Left ventricle myocardium inferior (tissue), 1 donor: ENCODE results near the gene SSBP3. TPM values are rescaled to one million over a fixed set of nuclear protein-coding genes. Genes with fewer than 3 reads are reported as not detected.

ENCODE experiments used
- DNase-seq: peaks from one replicate; pipeline ENCODE4 v3.0.0-alpha.2; 2020
- H3K27ac ChIP-seq: fragments of 200-600 bp; replicated peaks from 2 replicates; pipeline ENCODE4 v1.8.0; 2021
- H3K27me3 ChIP-seq: fragments of 200-600 bp; 2 replicates; pipeline ENCODE4 v1.8.0; 2021; ENCODE audit warnings: low read depth
- H3K36me3 ChIP-seq: fragments of 200-600 bp; 2 replicates; pipeline ENCODE4 v1.8.0; 2021
- H3K4me1 ChIP-seq: fragments of 200-600 bp; 2 replicates; pipeline ENCODE4 v1.8.0; 2021
- H3K4me3 ChIP-seq: fragments of 200-600 bp; 2 replicates; pipeline ENCODE4 v1.8.0; 2021; ENCODE audit warnings: mild to moderate bottlenecking, moderate library complexity
- H3K9me3 ChIP-seq: fragments of 200-600 bp; replicated peaks from 2 replicates; pipeline ENCODE4 v1.8.0; 2021
- CTCF ChIP-seq: fragments of 200-600 bp; IDR thresholded peaks from 2 replicates; pipeline ENCODE4 v1.8.0; 2021; ENCODE audit warnings: antibody characterized with exemption, mild to moderate bottlenecking, borderline replicate concordance
- intact Hi-C: fragments of 100-400 bp; cut with micrococcal nuclease; formaldehyde crosslinking; loops from one replicate; pipeline ENCODE4 v1.11.0; 2022
- total RNA-seq: library from RNA; stranded (reverse); fragmentation: NEBNext Ultra II Directional; extraction: Animal tissue kit (Norgen Biotek cat#: 25700); gene quantifications from one replicate; pipeline ENCODE4 v1.2.1, GENCODE V29; 2021
- donor health status: DM: no; HTN: yes; CAD: no; lungs with severe emphysema.

The SSBP3 gene
- total RNA-seq, 1 donor from 2014 or later: 57.7 TPM

DNA sequence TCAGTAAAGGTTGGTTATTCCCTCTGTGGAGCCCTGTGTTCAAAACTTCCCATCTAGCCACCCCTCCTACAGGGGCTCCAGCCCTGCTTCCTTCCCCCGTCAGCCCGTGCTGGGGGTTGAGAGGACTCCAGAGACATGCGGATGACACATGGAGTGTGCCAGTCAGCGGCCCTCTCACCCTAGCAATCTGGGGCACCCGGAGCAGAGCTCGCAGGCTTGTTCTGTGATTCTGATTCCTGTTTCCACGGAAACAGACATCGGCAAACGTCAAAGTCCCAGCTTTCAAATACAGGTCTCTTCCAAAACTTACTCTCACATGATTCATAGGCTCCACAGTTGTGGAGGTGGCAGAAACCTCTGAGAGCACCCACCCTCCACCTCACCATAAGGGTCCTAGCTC is 9.8 kb upstream of the SSBP3 start:
- Histone ChIP-seq H3K9me3 (no peaks in the 10 kb centered on the region), H3K4me3 (no peak overlapping the region), H3K36me3 (no peaks in the 10 kb centered on the region), H3K27me3 (peaks cover 5% of the 10 kb centered on the region), H3K27ac (no peak overlapping the region), H3K4me1 (peaks cover 16% of the 10 kb centered on the region)
- intact Hi-C loops: no loop called here
- TF ChIP-seq CTCF: no peak
- DNase-seq: no peak

DNA sequence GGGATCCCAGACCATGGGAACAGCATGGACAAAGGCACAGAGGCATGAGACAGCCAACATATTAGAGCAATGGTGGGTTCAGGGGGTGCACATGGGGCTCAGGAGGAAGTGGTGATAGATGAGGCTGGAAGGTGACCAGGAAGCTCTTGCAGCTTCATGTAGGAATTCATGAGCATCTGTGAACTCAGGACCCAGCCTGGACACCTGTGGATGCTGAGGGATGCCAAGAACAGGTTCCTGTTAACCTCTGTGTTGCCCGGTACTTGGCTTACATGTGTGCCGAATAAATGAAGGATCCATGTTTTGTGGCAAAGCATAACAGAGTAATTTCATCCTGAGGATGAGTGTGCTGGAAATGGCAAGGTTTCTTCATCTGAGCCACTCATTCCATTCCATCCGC is 9.3 kb upstream of the SSBP3 start:
- H3K4me1 ChIP-seq: peaks cover 16% of the 10 kb centered on the region
- no peak overlapping the region for H3K27ac ChIP-seq
- TF ChIP-seq CTCF: no peak
- no peak overlapping the region for H3K4me3 ChIP-seq
- no peaks in the 10 kb centered on the region for H3K36me3 ChIP-seq
- H3K9me3 ChIP-seq: no peaks in the 10 kb centered on the region
- no peak for DNase-seq
- intact Hi-C loops: no loop called here
- H3K27me3 ChIP-seq: peaks cover 5% of the 10 kb centered on the region

GRCh38 chr1:54413732-54414131 is 7.5 kb upstream of the SSBP3 start:
- H3K36me3 ChIP-seq: no peaks in the 10 kb centered on the region
- peaks cover 5% of the 10 kb centered on the region for H3K27me3 ChIP-seq
- H3K27ac ChIP-seq: peak overlapping the region; percentile 63
- TF ChIP-seq CTCF: no peak
- H3K4me1 ChIP-seq: peaks cover 23% of the 10 kb centered on the region
- DNase-seq: no peak
- H3K4me3 ChIP-seq: no peak overlapping the region
- intact Hi-C loops: no loop called here
- no peaks in the 10 kb centered on the region for H3K9me3 ChIP-seq

DNA sequence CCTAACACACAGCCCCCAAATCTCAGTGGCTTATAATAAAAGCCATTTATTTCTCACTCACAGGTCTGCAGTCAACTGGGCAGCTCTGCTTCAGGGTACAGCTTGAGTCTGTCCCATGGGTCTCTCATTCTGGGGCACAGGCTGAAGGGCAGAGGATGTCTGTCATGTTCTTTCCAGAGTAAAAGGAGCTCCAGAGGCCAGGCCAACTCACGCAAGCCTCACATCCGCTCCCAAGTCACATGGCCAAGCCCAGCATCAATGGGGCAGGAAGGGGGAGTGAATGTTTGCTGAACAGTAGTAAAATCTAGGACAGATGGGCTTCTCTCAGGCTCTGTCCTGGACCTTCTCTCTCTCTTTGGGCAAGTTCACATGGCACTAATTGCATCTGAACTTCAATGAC is 7.1 kb upstream of the SSBP3 start:
- H3K27me3 ChIP-seq: peaks cover 5% of the 10 kb centered on the region
- H3K4me1 ChIP-seq: peaks cover 28% of the 10 kb centered on the region
- no peaks in the 10 kb centered on the region for H3K9me3 ChIP-seq
- peak overlapping the region; percentile 63 for H3K27ac ChIP-seq
- H3K4me3 ChIP-seq: peak overlapping the region; percentile 25
- no peaks in the 10 kb centered on the region for H3K36me3 ChIP-seq
- TF ChIP-seq CTCF: no peak
- DNase-seq: peak; percentile 39
- intact Hi-C loops: no loop called here

DNA sequence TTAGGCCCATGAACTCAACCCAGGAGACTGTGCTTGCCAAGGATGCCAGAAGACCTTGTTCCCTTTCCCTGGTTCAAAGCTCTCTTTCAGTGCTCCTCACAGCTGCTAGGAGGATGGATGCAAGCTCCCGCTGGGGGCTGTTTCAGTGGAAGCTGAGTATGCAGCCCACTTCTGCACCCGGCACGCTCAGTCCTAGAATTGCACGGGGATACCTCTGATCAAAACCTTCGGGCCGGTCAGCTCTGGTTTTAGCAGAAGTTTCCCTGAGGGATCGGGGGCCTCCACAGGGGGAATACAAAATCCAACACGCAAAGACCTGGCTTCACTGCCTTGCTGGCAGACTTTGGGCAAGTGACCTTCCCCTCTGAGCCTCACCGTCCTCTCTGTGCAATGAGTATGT is 4.2 kb upstream of the SSBP3 start:
- no peaks in the 10 kb centered on the region for H3K36me3 ChIP-seq
- intact Hi-C loops: no loop called here

More for the DNA sequence above, 4.2 kb upstream of the SSBP3 start:
- DNase-seq: no peak
- H3K27ac ChIP-seq: no peak overlapping the region
- H3K4me1 ChIP-seq: peaks cover 47% of the 10 kb centered on the region
- H3K9me3 ChIP-seq: no peaks in the 10 kb centered on the region
- TF ChIP-seq CTCF: no peak
- no peak overlapping the region for H3K4me3 ChIP-seq
- H3K27me3 ChIP-seq: peaks cover 5% of the 10 kb centered on the region
